Stimulated activated memory B cell treated with anti-CD40 and anti-IgM and Interleukin-4, amounts not matched to agents 10 μg/mL and 1 μg/mL and 100 μg/mL, for 72 hours (primary cell): Measurements from ENCODE around the gene DNAJA4.

ENCODE experiments used
- ATAC-seq: fragments of 150-1000 bp; cut with Tn5 transposase; 2 replicates; pipeline ENCODE4 v1.10.0; 2021
- H3K27ac Mint-ChIP-seq: one replicate; pipeline ENCODE4 v1.8.0; 2022; ENCODE audit warnings: mild to moderate bottlenecking, mixed read lengths
- H3K27me3 Mint-ChIP-seq: one replicate; pipeline ENCODE4 v1.8.0; 2022; ENCODE audit warnings: mixed read lengths
- H3K36me3 Mint-ChIP-seq: one replicate; pipeline ENCODE4 v1.8.0; 2022; ENCODE audit warnings: mixed read lengths
- H3K4me1 Mint-ChIP-seq: one replicate; pipeline ENCODE4 v1.8.0; 2022; ENCODE audit warnings: mixed read lengths
- H3K4me3 Mint-ChIP-seq: one replicate; pipeline ENCODE4 v1.8.0; 2022; ENCODE audit warnings: mild to moderate bottlenecking, moderate library complexity, mixed read lengths
- H3K9me3 Mint-ChIP-seq: one replicate; pipeline ENCODE4 v1.8.0; 2022; ENCODE audit warnings: mixed read lengths

DNAJA4 gene

DNA sequence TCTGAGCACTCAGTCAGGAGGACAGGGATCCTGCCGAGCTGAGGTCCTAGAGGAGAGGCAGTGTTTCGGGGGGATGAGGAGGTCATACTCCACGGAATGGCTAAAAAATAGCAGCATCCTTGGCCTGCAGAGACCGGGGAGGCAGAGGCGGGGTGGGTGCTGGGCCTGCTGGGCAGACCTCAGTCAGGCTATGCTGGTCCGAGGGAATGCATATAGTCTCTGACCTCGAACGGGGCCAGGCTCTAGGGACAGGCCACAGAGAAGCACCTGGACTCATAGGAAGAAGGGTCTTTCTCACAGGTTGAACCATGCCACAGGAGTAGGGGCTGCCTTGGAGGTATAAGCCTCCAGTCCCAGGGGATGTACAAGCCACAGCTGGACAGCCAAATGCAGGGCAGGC lies 49.0 kb downstream of the DNAJA4 start:
- Mint-ChIP-seq H3K36me3 (no peaks in the 10 kb centered on the region), H3K27ac (no peak overlapping the region), H3K4me1 (no peaks in the 10 kb centered on the region), H3K4me3 (no peak overlapping the region), H3K9me3 (no peaks in the 10 kb centered on the region), H3K27me3 (peaks cover 45% of the 10 kb centered on the region)
- no peak for ATAC-seq

DNA sequence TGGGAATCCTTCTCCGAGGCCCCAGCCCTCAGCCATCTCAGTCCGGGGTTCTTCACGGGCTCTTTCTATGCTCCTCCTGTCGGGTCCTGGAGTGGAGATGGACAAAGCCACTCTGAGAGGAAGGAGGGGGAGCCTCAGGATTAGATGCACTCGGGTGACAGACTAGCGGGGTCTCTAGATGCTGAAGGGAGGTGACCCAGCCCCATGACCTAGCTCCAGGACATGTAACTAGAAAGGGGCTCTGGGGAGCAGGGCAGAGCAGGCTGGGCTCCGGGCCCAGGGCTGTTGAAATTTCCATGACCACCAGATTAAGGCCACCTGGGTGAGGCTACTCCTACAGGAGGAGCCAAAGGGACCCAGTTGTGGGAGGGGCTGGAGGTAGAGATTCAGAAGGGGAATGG lies 49.8 kb downstream of the DNAJA4 start:
- H3K36me3 Mint-ChIP-seq = no peaks in the 10 kb centered on the region
- no peak overlapping the region for H3K4me3 Mint-ChIP-seq
- no peaks in the 10 kb centered on the region for H3K4me1 Mint-ChIP-seq
- H3K9me3 Mint-ChIP-seq = no peaks in the 10 kb centered on the region
- no peak overlapping the region for H3K27ac Mint-ChIP-seq
- ATAC-seq = no peak
- H3K27me3 Mint-ChIP-seq = peaks cover 41% of the 10 kb centered on the region

DNA sequence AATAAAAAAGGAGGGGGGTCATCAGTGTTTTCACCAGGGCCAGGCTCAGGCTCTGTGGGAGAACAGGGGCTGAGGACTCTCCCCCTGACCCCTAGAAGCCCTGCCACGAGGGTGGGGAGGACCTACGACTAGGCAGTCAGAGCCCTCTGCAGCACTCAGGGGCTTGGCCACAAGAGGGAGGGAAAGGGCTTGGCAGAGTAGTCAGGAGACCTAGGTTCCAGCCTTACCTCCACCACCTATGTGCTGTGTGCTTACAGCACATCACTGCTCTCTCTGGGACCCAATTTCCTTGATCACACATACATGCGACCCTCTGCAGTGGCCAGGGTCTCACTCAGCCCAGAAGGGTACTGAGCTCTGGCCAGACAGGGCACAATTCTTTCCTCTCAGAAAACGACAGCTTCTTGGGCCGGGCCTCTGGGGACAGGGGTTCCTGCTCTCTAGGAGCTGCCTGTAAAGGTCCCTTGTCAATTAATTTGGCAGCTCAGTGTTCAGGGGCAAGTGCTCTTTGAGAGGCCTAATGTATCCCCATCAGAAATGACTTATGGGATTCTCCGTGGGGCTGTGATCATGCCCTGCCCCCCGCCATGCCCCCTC lies 51.4 kb downstream of the DNAJA4 start:
- H3K4me1 Mint-ChIP-seq = no peaks in the 10 kb centered on the region
- H3K27me3 Mint-ChIP-seq = peaks cover 30% of the 10 kb centered on the region
- H3K4me3 Mint-ChIP-seq = no peak overlapping the region
- no peaks in the 10 kb centered on the region for H3K36me3 Mint-ChIP-seq
- no peak for ATAC-seq
- no peak overlapping the region for H3K27ac Mint-ChIP-seq
- no peaks in the 10 kb centered on the region for H3K9me3 Mint-ChIP-seq

DNA sequence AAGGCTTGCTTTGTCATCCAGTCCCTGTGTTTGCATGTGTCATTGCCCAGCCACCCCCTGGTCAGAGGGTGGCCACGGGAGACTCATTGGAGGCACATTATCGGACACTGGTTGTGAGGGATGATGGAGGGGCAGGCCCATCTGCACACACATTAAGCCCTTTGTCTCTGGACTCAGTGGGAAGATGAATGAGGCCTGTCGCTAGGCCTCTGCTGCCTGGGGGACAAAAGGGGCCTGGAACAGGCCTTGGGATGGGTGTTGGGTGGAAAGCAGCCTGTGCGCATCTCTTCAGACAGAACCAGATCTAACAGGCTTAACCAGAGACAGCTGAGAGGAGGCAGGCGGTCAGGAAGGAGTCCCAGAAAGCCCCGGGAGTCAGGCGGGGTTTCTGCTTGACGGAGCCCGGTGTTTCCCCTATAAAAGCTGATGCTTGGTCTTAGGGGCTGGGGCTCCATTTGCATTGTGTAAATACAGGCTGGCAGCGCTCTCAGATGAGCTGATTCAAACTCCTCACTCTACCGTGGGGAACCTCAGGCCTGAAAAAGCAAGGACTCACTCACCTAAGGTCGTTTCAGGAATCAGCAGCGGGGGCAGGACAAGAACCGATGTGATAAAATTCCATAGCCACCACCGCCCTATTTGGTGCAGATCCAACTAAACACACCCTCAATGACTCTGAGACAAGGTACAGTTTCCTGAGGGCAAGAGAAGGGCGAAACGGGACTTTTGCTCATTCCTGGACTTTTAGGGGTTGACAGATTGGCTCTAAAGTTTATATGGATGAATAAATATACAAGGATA lies 52.1 kb downstream of the DNAJA4 start:
- Mint-ChIP-seq H3K9me3 (no peaks in the 10 kb centered on the region), H3K36me3 (no peaks in the 10 kb centered on the region), H3K27ac (no peak overlapping the region), H3K27me3 (peaks cover 30% of the 10 kb centered on the region), H3K4me3 (no peak overlapping the region), H3K4me1 (no peaks in the 10 kb centered on the region)
- ATAC-seq = no peak

DNA sequence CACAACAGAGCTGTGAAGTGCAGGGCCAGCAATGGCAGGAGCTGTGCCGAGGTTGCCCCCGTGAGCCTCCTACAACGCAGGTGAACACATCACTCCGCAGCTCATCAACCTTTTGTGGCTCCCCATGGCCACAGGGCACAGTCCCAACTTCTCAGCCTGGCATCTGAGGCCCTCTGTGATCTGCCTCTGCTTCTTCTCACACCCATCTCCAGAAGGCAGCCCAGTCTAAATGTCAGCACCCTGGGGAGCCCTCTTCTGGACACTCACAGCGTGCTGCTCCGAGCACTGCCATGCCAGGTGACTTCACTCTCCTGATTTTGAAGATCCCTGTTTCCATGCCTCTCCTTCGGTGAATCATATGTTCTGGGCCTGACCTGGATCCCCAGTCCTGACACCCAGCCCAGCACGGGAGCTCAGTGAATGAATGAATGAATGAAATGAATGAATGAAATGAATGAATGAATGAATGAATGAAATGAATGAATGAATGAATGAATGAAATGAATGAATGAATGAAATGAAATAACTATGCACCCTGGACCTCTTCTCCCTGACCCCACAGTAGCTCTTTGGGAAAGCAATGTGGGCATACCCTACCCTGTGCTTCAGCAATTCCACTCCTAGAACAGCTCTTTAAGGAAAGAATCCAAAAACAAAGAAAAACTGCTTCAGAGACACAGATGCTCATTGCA lies 52.9 kb downstream of the DNAJA4 start:
- Mint-ChIP-seq H3K36me3 (no peaks in the 10 kb centered on the region), H3K27me3 (peaks cover 27% of the 10 kb centered on the region), H3K4me1 (no peaks in the 10 kb centered on the region), H3K4me3 (no peak overlapping the region), H3K9me3 (no peaks in the 10 kb centered on the region), H3K27ac (no peak overlapping the region)
- no peak for ATAC-seq

DNA sequence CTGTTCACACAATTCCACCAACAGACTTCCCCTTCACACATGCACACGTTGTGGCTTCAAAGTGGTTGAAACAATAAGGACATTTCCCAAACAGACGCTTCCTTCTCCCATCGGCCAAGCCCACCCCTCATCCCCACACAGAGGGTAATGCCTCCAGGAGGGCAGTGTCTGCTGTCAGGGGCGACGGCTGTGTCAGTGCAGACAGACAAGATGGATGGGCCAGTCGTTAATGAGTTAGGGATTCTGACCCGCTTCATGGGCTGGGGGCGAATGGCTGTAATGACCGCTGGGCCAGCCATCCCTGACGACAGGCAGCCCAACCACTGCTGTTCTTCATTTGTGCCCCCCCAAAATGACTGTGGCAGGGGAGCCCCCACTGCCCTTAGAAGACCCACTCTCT lies 55.2 kb downstream of the DNAJA4 start:
- no peak for ATAC-seq
- Mint-ChIP-seq H3K27ac (no peak overlapping the region), H3K36me3 (no peaks in the 10 kb centered on the region), H3K27me3 (peaks cover 6% of the 10 kb centered on the region), H3K9me3 (no peaks in the 10 kb centered on the region), H3K4me1 (no peaks in the 10 kb centered on the region), H3K4me3 (no peak overlapping the region)

DNA sequence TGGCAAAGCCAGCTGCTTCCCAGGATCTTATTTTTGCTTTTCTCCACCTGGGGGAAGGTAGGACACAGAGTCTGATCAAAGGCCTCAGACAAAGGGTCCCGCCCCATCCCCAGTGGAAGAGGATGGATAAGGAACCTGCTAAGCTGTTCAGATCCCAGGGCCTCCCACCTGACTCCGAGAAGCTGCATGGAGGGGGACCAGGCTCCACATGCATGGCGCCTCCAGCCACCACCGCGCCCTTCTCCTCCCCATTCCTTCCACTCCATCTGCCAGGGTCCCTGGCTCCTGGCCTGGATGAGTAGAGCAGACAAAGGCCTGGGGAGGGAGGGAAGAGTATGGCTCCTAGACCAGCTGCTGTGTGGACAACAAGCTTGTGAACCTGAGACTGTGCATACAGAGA lies 55.8 kb downstream of the DNAJA4 start:
- no peak for ATAC-seq
- Mint-ChIP-seq H3K4me3 (no peak overlapping the region), H3K36me3 (no peaks in the 10 kb centered on the region), H3K9me3 (no peaks in the 10 kb centered on the region), H3K4me1 (no peaks in the 10 kb centered on the region), H3K27me3 (peaks cover 6% of the 10 kb centered on the region), H3K27ac (no peak overlapping the region)

DNA sequence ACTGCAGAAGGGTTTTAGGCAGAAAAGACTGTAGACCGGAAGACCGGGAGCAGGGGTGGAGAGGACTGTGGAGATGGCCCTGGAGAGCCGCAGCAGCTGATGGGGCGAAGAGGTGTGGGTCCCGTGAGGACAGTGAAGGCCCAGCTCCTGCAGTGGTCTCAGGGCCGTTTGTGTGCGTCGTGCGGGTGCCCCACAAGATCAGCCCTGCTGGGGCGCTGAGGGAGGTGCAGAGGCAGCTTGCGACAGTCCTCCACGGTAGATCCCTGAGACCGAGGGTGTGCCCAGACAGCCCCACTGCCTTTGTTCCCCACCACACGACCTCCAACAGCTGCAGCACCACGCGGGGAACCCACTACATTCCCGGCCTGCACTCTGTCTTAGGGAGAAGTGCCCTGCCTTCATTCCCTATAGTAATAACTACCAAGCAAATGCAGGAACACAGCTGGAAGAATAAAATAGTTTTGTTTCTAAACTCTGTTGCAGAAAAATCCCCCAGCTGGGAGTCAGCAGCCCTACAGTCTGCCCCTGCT lies 56.7 kb downstream of the DNAJA4 start:
- H3K4me1 Mint-ChIP-seq = no peaks in the 10 kb centered on the region
- no peak overlapping the region for H3K27ac Mint-ChIP-seq
- H3K27me3 Mint-ChIP-seq = peaks cover 2% of the 10 kb centered on the region
- no peaks in the 10 kb centered on the region for H3K9me3 Mint-ChIP-seq
- no peak overlapping the region for H3K4me3 Mint-ChIP-seq
- H3K36me3 Mint-ChIP-seq = no peaks in the 10 kb centered on the region
- ATAC-seq = no peak

DNA sequence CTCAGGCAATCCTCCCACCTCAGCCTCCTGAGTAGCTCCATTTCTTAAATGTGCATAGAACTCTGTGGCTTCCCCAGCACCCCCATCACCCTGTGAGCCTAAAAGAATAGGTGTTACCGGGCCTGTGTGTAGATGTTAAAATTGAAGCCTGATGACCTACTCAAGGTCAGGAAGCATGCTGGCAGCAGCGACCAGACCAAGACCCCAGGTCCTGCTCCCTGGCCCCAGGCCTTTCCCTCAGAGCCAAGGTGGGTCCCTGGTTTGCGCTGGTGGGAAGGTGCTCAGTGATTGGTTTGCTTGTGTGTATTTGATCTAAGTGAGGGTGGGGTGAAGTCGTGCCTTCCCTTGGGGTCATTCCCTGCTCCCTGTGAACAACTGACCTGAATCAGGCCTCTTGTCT lies 57.4 kb downstream of the DNAJA4 start:
- Mint-ChIP-seq H3K27me3 (no peaks in the 10 kb centered on the region), H3K9me3 (no peaks in the 10 kb centered on the region), H3K36me3 (no peaks in the 10 kb centered on the region), H3K27ac (no peak overlapping the region), H3K4me1 (no peaks in the 10 kb centered on the region), H3K4me3 (no peak overlapping the region)
- no peak for ATAC-seq

DNA sequence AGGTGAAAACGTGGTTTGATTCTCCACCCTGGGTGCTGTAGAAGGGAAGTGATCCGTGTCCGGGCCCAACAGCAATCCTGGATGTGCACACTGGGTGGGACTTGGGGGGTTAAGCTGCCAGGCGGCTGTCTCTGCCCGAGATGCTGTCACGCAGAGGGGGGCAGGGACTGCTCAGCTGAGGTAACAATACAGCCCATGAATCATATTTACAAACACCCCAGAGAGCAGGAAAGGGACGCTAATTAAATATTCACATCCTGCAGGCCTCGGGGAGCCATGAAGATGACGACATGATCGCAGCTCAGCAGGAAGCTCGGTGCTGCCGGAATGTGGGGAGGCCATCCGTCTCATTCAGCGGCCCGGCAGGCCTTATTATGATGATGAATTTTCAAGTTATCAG lies 57.9 kb downstream of the DNAJA4 start:
- Mint-ChIP-seq H3K27me3 (no peaks in the 10 kb centered on the region), H3K4me3 (no peak overlapping the region), H3K27ac (no peak overlapping the region), H3K9me3 (no peaks in the 10 kb centered on the region), H3K4me1 (no peaks in the 10 kb centered on the region), H3K36me3 (no peaks in the 10 kb centered on the region)
- no peak for ATAC-seq

DNA sequence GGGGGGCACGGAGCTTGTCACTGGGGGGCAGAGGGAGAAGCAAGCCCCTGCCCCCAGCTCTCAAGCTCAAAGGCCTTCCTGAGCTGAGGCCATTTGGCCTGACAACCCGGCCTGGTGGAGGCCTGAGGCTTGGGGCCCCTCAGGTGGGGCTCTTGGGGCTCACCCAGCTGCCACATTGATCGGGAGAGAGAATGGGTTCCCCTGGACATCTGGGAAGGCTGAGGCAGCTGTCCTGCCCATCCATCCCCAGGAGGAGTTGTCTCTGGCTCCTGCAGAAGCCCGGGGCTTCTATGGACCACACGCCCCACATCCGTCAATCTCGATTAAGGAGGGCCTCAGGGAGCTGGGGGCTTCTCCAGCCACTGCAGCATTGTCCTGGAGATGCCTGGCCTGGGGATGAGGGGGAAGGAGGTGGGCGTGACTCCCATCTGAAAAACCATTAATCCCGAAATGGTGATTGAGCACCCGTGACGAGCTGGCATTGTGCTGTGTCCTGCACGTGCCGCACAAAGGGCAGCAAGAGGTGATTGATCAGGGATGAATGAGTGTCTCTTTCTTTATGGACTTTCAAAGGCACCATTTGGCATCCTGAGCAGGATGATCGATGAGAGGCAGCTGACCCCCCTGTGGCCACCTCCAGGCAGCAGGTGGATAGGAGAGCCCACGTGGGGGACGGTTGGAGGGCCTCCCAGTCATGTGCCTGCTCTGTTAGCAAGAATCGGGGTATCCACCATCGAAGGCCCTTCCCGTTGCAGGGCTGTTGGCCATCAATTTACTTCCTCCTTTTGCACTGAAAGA lies 58.6 kb downstream of the DNAJA4 start:
- Mint-ChIP-seq H3K9me3 (no peaks in the 10 kb centered on the region), H3K27ac (no peak overlapping the region), H3K4me3 (no peak overlapping the region), H3K27me3 (no peaks in the 10 kb centered on the region), H3K36me3 (no peaks in the 10 kb centered on the region), H3K4me1 (no peaks in the 10 kb centered on the region)
- ATAC-seq = no peak

DNA sequence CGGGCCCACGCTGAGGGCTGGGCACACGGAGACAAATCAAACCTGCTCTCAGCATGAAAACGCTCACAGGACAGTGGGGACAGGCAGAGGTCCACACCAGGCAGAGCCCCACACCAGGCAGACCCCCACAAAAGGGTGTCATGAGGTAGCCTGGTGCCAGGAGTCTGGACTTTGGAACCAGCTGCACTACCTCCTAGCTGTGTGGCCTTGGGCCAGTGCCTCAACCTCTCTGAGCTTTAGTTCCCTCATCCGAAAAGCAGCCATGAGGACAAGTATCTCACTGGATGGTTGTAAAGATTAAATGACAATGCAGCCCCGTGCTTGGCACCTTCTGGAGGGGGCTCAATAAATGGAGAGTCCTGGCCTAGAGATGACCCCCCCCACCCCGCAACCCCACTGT lies 59.3 kb downstream of the DNAJA4 start:
- H3K36me3 Mint-ChIP-seq = no peaks in the 10 kb centered on the region

DNA sequence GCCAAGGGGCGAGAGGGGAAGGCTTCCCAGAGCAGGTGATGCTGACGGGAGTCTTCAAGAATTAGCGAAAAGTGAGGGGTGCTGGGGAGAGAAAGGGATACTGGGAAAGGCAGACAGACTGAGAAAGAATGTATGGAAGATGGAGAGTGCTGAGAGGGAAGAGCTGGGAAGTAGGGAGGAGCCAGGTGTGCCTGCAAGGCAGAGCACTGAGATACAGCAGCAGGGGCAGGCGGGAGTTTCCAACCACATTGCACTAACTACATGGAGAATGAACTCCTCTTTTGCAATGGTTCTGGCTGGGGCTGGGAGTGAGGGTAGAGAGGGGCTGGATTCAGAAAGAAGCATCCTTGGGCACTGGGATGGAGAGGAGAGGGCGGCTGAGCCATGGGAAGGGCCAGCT lies 59.8 kb downstream of the DNAJA4 start:
- H3K4me1 Mint-ChIP-seq = no peaks in the 10 kb centered on the region

More for the DNA sequence above, 59.3 kb downstream of the DNAJA4 start:
- Mint-ChIP-seq H3K4me1 (no peaks in the 10 kb centered on the region), H3K9me3 (no peaks in the 10 kb centered on the region), H3K27ac (no peak overlapping the region), H3K27me3 (no peaks in the 10 kb centered on the region), H3K4me3 (no peak overlapping the region)
- ATAC-seq = no peak

DNA sequence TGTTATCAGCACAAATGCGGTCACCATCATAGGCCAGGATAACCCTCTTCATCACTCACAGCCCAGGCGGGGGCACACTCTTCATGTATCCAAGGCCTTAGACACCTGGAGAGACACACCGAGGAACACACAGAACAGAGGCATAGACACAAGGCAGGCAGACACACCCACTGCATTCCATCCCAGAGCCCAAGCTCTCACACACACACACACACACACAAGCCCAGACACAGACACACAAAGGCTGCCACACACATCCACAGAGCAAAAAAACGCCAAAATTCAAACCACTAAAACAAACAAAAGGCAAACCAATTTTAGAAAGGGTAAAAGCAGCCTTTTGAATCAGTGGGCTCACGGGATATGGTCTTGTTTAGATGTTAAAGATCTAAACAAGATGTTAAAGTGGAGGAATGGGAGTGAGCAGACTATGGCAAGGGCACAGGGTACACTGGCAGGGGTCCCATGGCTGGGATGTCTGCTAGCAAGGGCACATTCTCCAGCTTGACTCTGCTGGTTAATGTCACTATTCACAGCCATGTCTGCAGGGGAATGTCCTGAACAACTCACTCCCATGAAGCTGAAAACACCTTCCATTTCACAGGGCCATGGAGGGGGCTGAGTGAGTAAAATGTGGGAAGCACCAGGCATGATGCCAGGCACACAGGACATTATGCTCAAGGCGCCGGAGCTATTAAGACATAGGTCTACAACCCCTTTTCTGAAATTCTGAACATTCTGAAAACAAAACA lies 60.9 kb downstream of the DNAJA4 start:
- Mint-ChIP-seq H3K27ac (no peak overlapping the region), H3K4me1 (no peaks in the 10 kb centered on the region), H3K9me3 (no peaks in the 10 kb centered on the region), H3K36me3 (no peaks in the 10 kb centered on the region), H3K4me3 (no peak overlapping the region), H3K27me3 (no peaks in the 10 kb centered on the region)
- no peak for ATAC-seq

More for the DNA sequence above, 59.8 kb downstream of the DNAJA4 start:
- Mint-ChIP-seq H3K4me3 (no peak overlapping the region), H3K27ac (no peak overlapping the region), H3K36me3 (no peaks in the 10 kb centered on the region), H3K9me3 (no peaks in the 10 kb centered on the region), H3K27me3 (no peaks in the 10 kb centered on the region)
- no peak for ATAC-seq
